K562 (cell line): Measurements from ENCODE around the gene PRKAR1B. TPM values are rescaled to one million over a fixed set of nuclear protein-coding genes. Genes with fewer than 3 reads are reported as not detected.

ENCODE experiments used
- ATAC-seq: fragments of 200-7000 bp; cut with Tn5 transposase; 3 replicates; pipeline ENCODE4 v1.9.1; 2020; ENCODE audit warnings: moderate library complexity
- BruUV-seq: library from RNA; stranded (reverse); fragments of 400-500 nt; replicated peaks from 2 replicates; lab custom pipeline; 2021; lab: Mats Ljungman, UMichigan
- CTCF ChIA-PET: fragments of 300-600 bp; formaldehyde crosslinking; extraction: SDS; loops from one replicate; lab custom pipeline; 2021; ENCODE audit warnings: low intra/inter-chr PET ratio; lab: Yijun Ruan, JAX
- POLR2A ChIA-PET: fragments of 300-600, 350-650 bp; sonication (Branson Sonifier 250); formaldehyde crosslinking; extraction: SDS; loops from one replicate; lab custom pipeline; 2021; ENCODE audit warnings: antibody characterized with exemption, inconsistent platforms; lab: Yijun Ruan, JAX
- DNase-seq, 4 experiments: peaks; one replicate each; pipeline versions ENCODE4 v3.0.0 to v3.0.0-alpha.2; 2011 to 2018; ENCODE audit warnings: low spot score in 3 of 4, mixed read lengths in 3 of 4; ENCODE audit errors: extremely low read depth in 1 of 4
- FAIRE-seq: peaks from 2 replicates; lab custom pipeline; 2011; peaks lifted over from hg19 to GRCh38; lab: Jason Lieb, UNC
- H2AFZ ChIP-seq: 2 replicates; pipeline ENCODE4 v1.6.0; 2011; ENCODE audit warnings: low read depth, low read length, control low read depth, inconsistent platforms
- H3K27ac ChIP-seq: fragments of 200-600 bp; 3 replicates; pipeline ENCODE4 v1.8.0; 2011; ENCODE audit warnings: low read depth, mild to moderate bottlenecking, control low read depth, inconsistent platforms, low read length, moderate library complexity, mixed read lengths; ENCODE audit errors: extremely low read depth
- H3K27me3 ChIP-seq, 2 experiments: fragments of 300-600 bp in 1 of 2; 2 replicates in 1 of 2; 3 replicates in 1 of 2; pipeline versions ENCODE4 v1.6.0 to v1.8.0; 2011; ENCODE audit warnings: inconsistent platforms in 2 of 2, low read length in 2 of 2, mild to moderate bottlenecking in 1 of 2, mixed read lengths in 1 of 2, moderate library complexity in 1 of 2; ENCODE audit not compliant: control insufficient read depth in 2 of 2, insufficient read depth in 2 of 2
- H3K36me3 ChIP-seq: fragments of 300-600 bp; 3 replicates; pipeline ENCODE4 v1.8.0; 2011; ENCODE audit warnings: mild to moderate bottlenecking, low read length, inconsistent platforms; ENCODE audit not compliant: control insufficient read depth, insufficient read depth
- H3K4me1 ChIP-seq, 2 experiments: fragments of 200-600 bp in 1 of 2; replicated peaks in 1 of 2; 2 replicates in 1 of 2; 3 replicates in 1 of 2; pipeline versions ENCODE4 v1.5.1 to v1.8.0; 2011; ENCODE audit warnings: inconsistent platforms in 2 of 2, low read length in 2 of 2, mild to moderate bottlenecking in 1 of 2, mixed read lengths in 1 of 2, moderate library complexity in 1 of 2; ENCODE audit not compliant: control insufficient read depth in 2 of 2, insufficient read depth in 2 of 2
- H3K4me2 ChIP-seq: 2 replicates; pipeline ENCODE4 v1.6.1; 2011; ENCODE audit warnings: low read length, control low read depth, inconsistent platforms, mixed read lengths; ENCODE audit not compliant: insufficient read depth
- H3K4me3 ChIP-seq: fragments of 200-600 bp; sonication (generic), shearing (Covaris generic); 2 replicates; pipeline ENCODE4 v1.5.1; 2016; ENCODE audit warnings: control low read depth, inconsistent platforms
- H3K79me2 ChIP-seq: fragments of 200-600 bp; 3 replicates; pipeline ENCODE4 v1.8.0; 2011; ENCODE audit warnings: low read length, inconsistent platforms; ENCODE audit not compliant: control insufficient read depth, insufficient read depth
- H3K9ac ChIP-seq, 2 experiments: 2 replicates each; pipeline versions ENCODE4 v1.6.0 to v1.6.1; 2011; ENCODE audit warnings: low read depth in 2 of 2, low read length in 2 of 2, control low read depth in 1 of 2, inconsistent platforms in 1 of 2, mild to moderate bottlenecking in 1 of 2, mixed read lengths in 1 of 2; ENCODE audit not compliant: insufficient read depth in 1 of 2
- H3K9me1 ChIP-seq: one replicate; pipeline ENCODE4 v1.6.0; 2011; ENCODE audit warnings: inconsistent platforms, mild to moderate bottlenecking, low read length, moderate library complexity; ENCODE audit not compliant: control insufficient read depth, insufficient read depth
- H3K9me3 ChIP-seq: replicated peaks from 2 replicates; pipeline ENCODE4 v1.5.1; 2011; ENCODE audit warnings: low read depth, low read length, inconsistent platforms; ENCODE audit not compliant: control insufficient read depth, insufficient read depth
- H4K20me1 ChIP-seq: replicated peaks from 2 replicates; pipeline ENCODE4 v1.6.1; 2011; ENCODE audit warnings: low read length, inconsistent platforms, mixed read lengths; ENCODE audit not compliant: control insufficient read depth, insufficient read depth
- ADNP ChIP-seq: fragments of 200-800 bp; sonication (Bioruptor generic); IDR thresholded peaks from 2 replicates; pipeline ENCODE4 v1.6.1; 2016; ENCODE audit warnings: missing genetic modification characterization, missing compliant biosample characterization
- C11orf30 ChIP-seq: fragments of 450-650 bp; IDR thresholded peaks from 2 replicates; pipeline ENCODE4 v1.6.1; 2016; ENCODE audit warnings: low read depth, mild to moderate bottlenecking
- DNMT1 ChIP-seq: fragments of 450-650 bp; IDR thresholded peaks from 2 replicates; pipeline ENCODE4 v1.6.1; 2016; ENCODE audit warnings: antibody characterized with exemption, mild to moderate bottlenecking
- JUN ChIP-seq, 2 experiments: sonication (generic) in 1 of 2; formaldehyde crosslinking in 1 of 2; IDR thresholded peaks; 2 replicates each; pipeline versions ENCODE4 v1.6.1 to v1.8.0; 2012 to 2022; ENCODE audit warnings: borderline replicate concordance in 2 of 2, mild to moderate bottlenecking in 2 of 2, improper control_type of control experiment in 1 of 2, low read depth in 1 of 2, low read length in 1 of 2, missing genetic modification reagents in 1 of 2
- NCOA4 ChIP-seq: fragments of 450-650 bp; IDR thresholded peaks from 2 replicates; pipeline ENCODE4 v1.6.1; 2018; ENCODE audit warnings: mild to moderate bottlenecking; ENCODE audit not compliant: partially characterized antibody
- NFIC ChIP-seq: fragments of 450-650 bp; IDR thresholded peaks from 2 replicates; pipeline ENCODE4 v1.6.1; 2017; ENCODE audit warnings: mild to moderate bottlenecking, inconsistent platforms
- NUFIP1 ChIP-seq: fragments of 450-650 bp; IDR thresholded peaks from 2 replicates; pipeline ENCODE4 v1.6.1; 2018; ENCODE audit not compliant: partially characterized antibody
- PREB ChIP-seq: sonication (generic); formaldehyde crosslinking; IDR thresholded peaks from 2 replicates; pipeline ENCODE4 v1.8.1; 2023; ENCODE audit warnings: mild to moderate bottlenecking, missing genetic modification reagents
- SIX5 ChIP-seq, 2 experiments: IDR thresholded peaks; 2 replicates each; pipeline ENCODE4 v1.6.1; 2011; ENCODE audit warnings: low read length in 2 of 2, borderline replicate concordance in 1 of 2, low read depth in 1 of 2, mild to moderate bottlenecking in 1 of 2, moderate library complexity in 1 of 2; ENCODE audit not compliant: insufficient read depth in 1 of 2
- TRIM25 ChIP-seq: fragments of 450-650 bp; IDR thresholded peaks from 2 replicates; pipeline ENCODE4 v1.7.0; 2016; ENCODE audit warnings: borderline replicate concordance
- WGBS: fragments of 100-300 bp; shearing (Covaris generic); methylation state at CpG from one replicate; pipeline ENCODE4 v1.1.6; 2016; ENCODE audit warnings: low coverage, mixed read lengths; ENCODE audit not compliant: insufficient coverage; ENCODE audit errors: missing lambda C conversion rate; 5-methylcytosine and 5-hydroxymethylcytosine counted together
- in situ Hi-C: fragments of 300-500 bp; cut with MboI; formaldehyde crosslinking; loops from 4 replicates; pipeline ENCODE4 v1.15.0; 2018; ENCODE audit warnings: inconsistent platforms, mixed read lengths
- intact Hi-C: fragments of 100-400 bp; cut with micrococcal nuclease; formaldehyde crosslinking; loops from 2 replicates; pipeline ENCODE4 v1.14.2; 2022
- polyA plus RNA-seq, 8 experiments: library from polyadenylated mRNA; depleted of rRNA in 4 of 8; stranded (reverse) in 5 of 8; unstranded in 3 of 8; fragments of >200 nt; fragmentation: Nextera tagmentation in 2 of 8; fragmentation: Illumina TruSeq in 1 of 8; extraction: Ambion mirVana in 2 of 8; extraction: Trizol in 1 of 8; gene quantifications; 2 replicates each; pipeline versions ENCODE4 v1.2.1 to v1.2.3, GENCODE V29; 2011 to 2014; ENCODE audit warnings: inconsistent platforms in 1 of 8, missing spikeins in 1 of 8
- total RNA-seq, 7 experiments: library from RNA; depleted of rRNA in 6 of 7; stranded (reverse); fragments of >200 nt in 6 of 7; fragmentation: Illumina TruSeq in 2 of 7; extraction: Trizol in 2 of 7; gene quantifications; 2 replicates each; pipeline versions ENCODE4 v1.2.1 to v1.2.3, GENCODE V29; 2011 to 2021; ENCODE audit warnings: low replicate concordance in 1 of 7

PRKAR1B gene
- total and polyA plus RNA-seq, 9 of the 15 experiments (the other 6 are each of a cell fraction or from before 2014, with no cell fraction given): 0.99 to 30.5 (median 12.7) TPM

GRCh38 chr7:500521-501420 lies 226.3 kb downstream of the PRKAR1B start:
- Histone ChIP-seq H3K79me2 (no peaks in the 10 kb centered on the region), H3K9ac (no peak overlapping the region), H3K36me3 (peaks cover 6% of the 10 kb centered on the region; the same call in 1 of the 3 replicates), H2AFZ (no peak overlapping the region), H3K27ac (no peak overlapping the region), H4K20me1 (no peaks in the 10 kb centered on the region), H3K4me1 (peaks cover 0 to 31% of the 10 kb centered on the region in 2 experiments; a peak in 2 of 5 replicates), H3K4me3 (no peak overlapping the region), H3K9me3 (no peaks in the 10 kb centered on the region), H3K27me3 (no peaks in the 10 kb centered on the region), H3K9me1 (peaks cover 3% of the 10 kb centered on the region), H3K4me2 (no peak overlapping the region)
- 80% methylated on average over 30 of the region's 35 CpGs for WGBS
- FAIRE-seq: no peak
- ATAC-seq: no peak
- in situ Hi-C loops: no loop called here
- intact Hi-C loops: no loop called here
- ChIA-PET CTCF (no interaction called here), POLR2A (no interaction called here)
- DNase-seq: no peak
- no TSS peak for BruUV-seq
- peak; percentile 68 for TF ChIP-seq NFIC
- no peak for TF ChIP-seq NCOA4

GRCh38 chr7:499853-500485 lies 227.1 kb downstream of the PRKAR1B start:
- Histone ChIP-seq H3K4me1 (peaks cover 0 to 35% of the 10 kb centered on the region in 2 experiments; a peak in 2 of 5 replicates), H4K20me1 (no peaks in the 10 kb centered on the region), H2AFZ (no peak overlapping the region), H3K79me2 (no peaks in the 10 kb centered on the region), H3K27me3 (no peaks in the 10 kb centered on the region), H3K36me3 (peaks cover 6% of the 10 kb centered on the region; the same call in 1 of the 3 replicates), H3K9me3 (no peaks in the 10 kb centered on the region), H3K4me3 (no peak overlapping the region), H3K4me2 (no peak overlapping the region), H3K27ac (no peak overlapping the region), H3K9ac (no peak overlapping the region), H3K9me1 (peaks cover 3% of the 10 kb centered on the region)
- in situ Hi-C loops (no loop called here), intact Hi-C loops (no loop called here)
- ChIA-PET CTCF (no interaction called here), POLR2A (interaction anchor here (0.6 kb wide), 1 partner anchor 50 kb away, joined by 3 read pairs; no protein-coding TSS in a partner anchor)
- BruUV-seq: no TSS peak
- FAIRE-seq (no peak), ATAC-seq (no peak), DNase-seq (no peak)
- WGBS: 68% methylated on average over 20 of the region's 20 CpGs
- no peak for TF ChIP-seq PREB
- TF ChIP-seq ADNP (tag): peak; percentile 34; the same call in 1 of the 2 replicates
- no peak for TF ChIP-seq C11orf30
- no peak for TF ChIP-seq DNMT1
- TF ChIP-seq TRIM25: no peak
- TF ChIP-seq SIX5 (IDR thresholded peaks at IDR 0.05; ENCODE audit: borderline replicate concordance in 1 of 2, insufficient read depth in 1 of 2, low read depth in 1 of 2, low read length in 2 of 2): no peak
- TF ChIP-seq NUFIP1: no peak
- no peak for TF ChIP-seq JUN (IDR thresholded peaks at IDR 0.05; ENCODE audit: borderline replicate concordance, low read depth, low read length)
- no peak for TF ChIP-seq JUN (CRISPR knock-in tag; IDR thresholded peaks at IDR 0.05; ENCODE audit: borderline replicate concordance)
